ENCODE results near the gene NHERF1.

- TF ChIP-seq CTCF (IDR thresholded peaks at IDR 0.05; ENCODE audit: low read length) (no peak), EZH2 (IDR thresholded peaks at IDR 0.05; ENCODE audit: borderline replicate concordance, low read length) (no peak)
Observed at GRCh38 chr17:74806334-74806733, 57.9 kb downstream of the NHERF1 start.

Data from OCI-LY1 (cell line).